OCI-LY7 (cell line): ENCODE measurements around the gene IQGAP2.

Experiments used
- EZH2phosphoT487 ChIP-seq: fragments of 200-600 bp; sonication (generic); IDR thresholded peaks from 2 replicates; pipeline ENCODE4 v1.6.1; 2018; ENCODE audit warnings: low read depth, borderline replicate concordance, mild to moderate bottlenecking, mixed run types, antibody characterized with exemption, low read length, moderate library complexity, mixed read lengths
- TF ChIP-seq, protein P1 (sequence below): fragments of 200-600 bp; sonication (generic); conservative IDR thresholded peaks from 2 replicates; pipeline ENCODE4 v1.5.1; 2014; ENCODE audit warnings: mild to moderate bottlenecking, antibody characterized with exemption, low read length, moderate library complexity, mixed read lengths

DNA sequence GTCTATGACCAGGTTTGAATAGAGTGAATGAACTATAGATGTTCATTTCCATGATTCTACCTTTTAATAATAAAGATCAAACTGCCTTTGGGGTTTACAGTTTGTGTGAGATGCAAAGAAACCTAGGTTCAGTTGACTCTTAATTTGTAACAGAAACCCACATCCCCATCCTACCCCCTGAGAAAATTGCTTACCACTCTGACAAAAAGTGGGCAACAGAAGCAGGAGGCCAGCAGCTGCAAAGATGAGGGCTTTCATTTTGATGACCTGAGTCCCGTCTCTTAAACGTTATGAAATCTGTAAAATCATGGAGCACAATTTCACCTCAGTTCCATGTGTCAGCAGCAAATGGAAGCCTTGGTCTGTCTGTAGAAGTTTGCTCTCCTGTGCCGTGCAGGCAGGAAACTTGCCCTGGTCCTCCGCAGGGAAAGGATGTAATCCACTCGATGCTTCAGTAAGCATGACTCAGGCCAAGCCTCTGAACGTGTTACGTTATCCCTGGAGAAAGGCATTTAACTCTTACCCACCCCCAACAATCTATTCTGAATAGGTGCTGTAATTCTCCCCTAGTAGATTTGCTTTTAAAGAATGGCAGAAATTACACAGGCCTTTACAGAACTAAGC, 220.0 kb downstream of the IQGAP2 start, which contains the start of gene F2RL2:
- TF ChIP-seq, protein P1, sequence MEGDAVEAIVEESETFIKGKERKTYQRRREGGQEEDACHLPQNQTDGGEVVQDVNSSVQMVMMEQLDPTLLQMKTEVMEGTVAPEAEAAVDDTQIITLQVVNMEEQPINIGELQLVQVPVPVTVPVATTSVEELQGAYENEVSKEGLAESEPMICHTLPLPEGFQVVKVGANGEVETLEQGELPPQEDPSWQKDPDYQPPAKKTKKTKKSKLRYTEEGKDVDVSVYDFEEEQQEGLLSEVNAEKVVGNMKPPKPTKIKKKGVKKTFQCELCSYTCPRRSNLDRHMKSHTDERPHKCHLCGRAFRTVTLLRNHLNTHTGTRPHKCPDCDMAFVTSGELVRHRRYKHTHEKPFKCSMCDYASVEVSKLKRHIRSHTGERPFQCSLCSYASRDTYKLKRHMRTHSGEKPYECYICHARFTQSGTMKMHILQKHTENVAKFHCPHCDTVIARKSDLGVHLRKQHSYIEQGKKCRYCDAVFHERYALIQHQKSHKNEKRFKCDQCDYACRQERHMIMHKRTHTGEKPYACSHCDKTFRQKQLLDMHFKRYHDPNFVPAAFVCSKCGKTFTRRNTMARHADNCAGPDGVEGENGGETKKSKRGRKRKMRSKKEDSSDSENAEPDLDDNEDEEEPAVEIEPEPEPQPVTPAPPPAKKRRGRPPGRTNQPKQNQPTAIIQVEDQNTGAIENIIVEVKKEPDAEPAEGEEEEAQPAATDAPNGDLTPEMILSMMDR, result no peak
- TF ChIP-seq EZH2phosphoT487, result no peak
